Chondrocyte (in vitro differentiated cells): ENCODE measurements around the gene SVOPL. TPM values are rescaled to one million over a fixed set of nuclear protein-coding genes. Genes with fewer than 3 reads are reported as not detected.

ENCODE experiments used
- DNase-seq: peaks from one replicate; pipeline ENCODE4 v3.0.0; 2021; ENCODE audit warnings: mixed read lengths, low spot score
- H3K27ac Mint-ChIP-seq: one replicate; pipeline ENCODE4 v1.8.0; 2021; ENCODE audit warnings: mild to moderate bottlenecking, moderate library complexity, mixed read lengths; ENCODE audit not compliant: unreplicated experiment
- H3K27me3 Mint-ChIP-seq: 2 replicates; pipeline ENCODE4 v1.8.0; 2021; ENCODE audit warnings: low read depth, mixed read lengths
- H3K36me3 Mint-ChIP-seq: 2 replicates; pipeline ENCODE4 v1.8.0; 2021; ENCODE audit warnings: low read depth, mixed read lengths
- H3K4me1 Mint-ChIP-seq: 2 replicates; pipeline ENCODE4 v1.8.0; 2021; ENCODE audit warnings: low read depth, mild to moderate bottlenecking, mixed read lengths
- H3K4me3 Mint-ChIP-seq: one replicate; pipeline ENCODE4 v1.8.0; 2021; ENCODE audit warnings: mild to moderate bottlenecking, moderate library complexity, mixed read lengths; ENCODE audit not compliant: unreplicated experiment
- H3K9me3 Mint-ChIP-seq: 2 replicates; pipeline ENCODE4 v1.8.0; 2021; ENCODE audit warnings: low read depth, mixed read lengths
- CTCF ChIP-seq: fragments of 200-600 bp; sonication (generic); IDR thresholded peaks from 2 replicates; pipeline ENCODE4 v1.5.0; 2021; ENCODE audit warnings: antibody characterized with exemption, mild to moderate bottlenecking, moderate library complexity
- total RNA-seq: library from RNA; stranded (reverse); gene quantifications from 3 replicates; pipeline ENCODE4 v1.2.1, GENCODE V29; 2021

Gene SVOPL
- total RNA-seq, 1 donor from 2014 or later: not detected

GRCh38 chr7:138565451-138566114 is 135.6 kb downstream of the SVOPL start:
- H3K4me1 Mint-ChIP-seq: peaks cover 7% of the 10 kb centered on the region
- H3K27me3 Mint-ChIP-seq: no peaks in the 10 kb centered on the region
- no peak for TF ChIP-seq CTCF
- H3K9me3 Mint-ChIP-seq: peaks cover 22% of the 10 kb centered on the region
- peak overlapping the region; percentile 27 for H3K27ac Mint-ChIP-seq
- H3K36me3 Mint-ChIP-seq: peaks cover 52% of the 10 kb centered on the region
- H3K4me3 Mint-ChIP-seq: no peak overlapping the region
- DNase-seq: no peak

- Mint-ChIP-seq H3K4me3 (no peak overlapping the region), H3K27me3 (no peaks in the 10 kb centered on the region), H3K36me3 (peaks cover 55% of the 10 kb centered on the region), H3K9me3 (peaks cover 22% of the 10 kb centered on the region), H3K4me1 (peaks cover 7% of the 10 kb centered on the region), H3K27ac (peak overlapping the region; percentile 30)
- no peak for DNase-seq
- no peak for TF ChIP-seq CTCF
Observed at GRCh38 chr7:138565071-138565450, 136.1 kb downstream of the SVOPL start.

- Mint-ChIP-seq H3K27ac (peak overlapping the region; percentile 77), H3K4me3 (peak overlapping the region; percentile 52), H3K4me1 (peaks cover 7% of the 10 kb centered on the region), H3K27me3 (no peaks in the 10 kb centered on the region), H3K36me3 (peaks cover 57% of the 10 kb centered on the region), H3K9me3 (peaks cover 22% of the 10 kb centered on the region)
- DNase-seq: no peak
- no peak for TF ChIP-seq CTCF
Observed at GRCh38 chr7:138564365-138564764, 136.8 kb downstream of the SVOPL start.

- H3K4me1 Mint-ChIP-seq: peaks cover 7% of the 10 kb centered on the region
- H3K27me3 Mint-ChIP-seq: no peaks in the 10 kb centered on the region
- no peak overlapping the region for H3K27ac Mint-ChIP-seq
- H3K36me3 Mint-ChIP-seq: peaks cover 55% of the 10 kb centered on the region
- H3K9me3 Mint-ChIP-seq: peaks cover 22% of the 10 kb centered on the region
- no peak overlapping the region for H3K4me3 Mint-ChIP-seq
- no peak for DNase-seq
- no peak for TF ChIP-seq CTCF
Observed at GRCh38 chr7:138563808-138564207, 137.4 kb downstream of the SVOPL start.

- Mint-ChIP-seq H3K27ac (no peak overlapping the region), H3K9me3 (peaks cover 31% of the 10 kb centered on the region)
Observed at GRCh38 chr7:138559448-138559847, 141.7 kb downstream of the SVOPL start.

More at GRCh38 chr7:138559448-138559847, 141.7 kb downstream of the SVOPL start:
- Mint-ChIP-seq H3K4me1 (peaks cover 3% of the 10 kb centered on the region), H3K36me3 (peaks cover 70% of the 10 kb centered on the region), H3K27me3 (no peaks in the 10 kb centered on the region), H3K4me3 (no peak overlapping the region)
- TF ChIP-seq CTCF: no peak
- DNase-seq: no peak
